Mammary epithelial cell (primary cell): Measurements from ENCODE around the gene TMEM219.
"Not testable (repeated sequence)": the region's sequence is repeated elsewhere in the genome, so short reads cannot be mapped to it uniquely, and the experiment has no call there.

Source experiments
- EZH2 ChIP-seq: IDR thresholded peaks from 2 replicates; pipeline ENCODE4 v1.6.1; 2012; ENCODE audit warnings: low read length, inconsistent platforms, borderline replicate concordance
- TF ChIP-seq, protein P1 (sequence below), 2 donors: IDR thresholded peaks in 1 of 2; conservative IDR thresholded peaks in 1 of 2; 2 replicates each; pipeline ENCODE4 v1.5.1; 2011 to 2012; ENCODE audit warnings: inconsistent platforms in 2 of 2, low read length in 2 of 2, mild to moderate bottlenecking in 2 of 2, control low read depth in 1 of 2, low read depth in 1 of 2; ENCODE audit not compliant: insufficient read depth in 1 of 2; ENCODE audit errors: extremely low read depth in 1 of 2

DNA sequence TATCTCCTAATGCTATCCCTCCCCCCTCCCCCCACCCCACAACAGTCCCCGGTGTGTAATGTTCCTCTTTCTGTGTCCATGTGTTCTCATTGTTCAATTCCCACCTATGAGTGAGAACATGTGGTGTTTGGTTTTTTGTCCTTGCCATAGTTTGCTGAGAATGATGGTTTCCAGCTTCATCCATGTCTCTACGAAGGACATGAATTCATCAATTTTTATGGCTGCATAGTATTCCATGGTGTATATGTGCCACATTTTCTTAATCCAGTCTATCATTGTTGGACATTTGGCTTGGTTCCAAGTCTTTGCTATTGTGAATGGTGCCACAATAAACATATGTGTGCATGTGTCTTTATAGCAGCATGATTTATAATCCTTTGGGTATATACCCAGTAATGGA lies 30.1 kb upstream of the TMEM219 start:
- TF ChIP-seq, protein P1, sequence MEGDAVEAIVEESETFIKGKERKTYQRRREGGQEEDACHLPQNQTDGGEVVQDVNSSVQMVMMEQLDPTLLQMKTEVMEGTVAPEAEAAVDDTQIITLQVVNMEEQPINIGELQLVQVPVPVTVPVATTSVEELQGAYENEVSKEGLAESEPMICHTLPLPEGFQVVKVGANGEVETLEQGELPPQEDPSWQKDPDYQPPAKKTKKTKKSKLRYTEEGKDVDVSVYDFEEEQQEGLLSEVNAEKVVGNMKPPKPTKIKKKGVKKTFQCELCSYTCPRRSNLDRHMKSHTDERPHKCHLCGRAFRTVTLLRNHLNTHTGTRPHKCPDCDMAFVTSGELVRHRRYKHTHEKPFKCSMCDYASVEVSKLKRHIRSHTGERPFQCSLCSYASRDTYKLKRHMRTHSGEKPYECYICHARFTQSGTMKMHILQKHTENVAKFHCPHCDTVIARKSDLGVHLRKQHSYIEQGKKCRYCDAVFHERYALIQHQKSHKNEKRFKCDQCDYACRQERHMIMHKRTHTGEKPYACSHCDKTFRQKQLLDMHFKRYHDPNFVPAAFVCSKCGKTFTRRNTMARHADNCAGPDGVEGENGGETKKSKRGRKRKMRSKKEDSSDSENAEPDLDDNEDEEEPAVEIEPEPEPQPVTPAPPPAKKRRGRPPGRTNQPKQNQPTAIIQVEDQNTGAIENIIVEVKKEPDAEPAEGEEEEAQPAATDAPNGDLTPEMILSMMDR (conservative IDR thresholded peaks at IDR 0.05 in 1 of 2, IDR thresholded peaks at IDR 0.05 in 1 of 2; ENCODE audit: extremely low read depth in 1 of 2, insufficient read depth in 1 of 2, low read depth in 1 of 2, low read length in 2 of 2): not testable (repeated sequence)
- TF ChIP-seq EZH2: not testable (repeated sequence)
